ENCODE measurements around the gene WWTR1. TPM values are rescaled to one million over a fixed set of nuclear protein-coding genes. Genes with fewer than 3 reads are reported as not detected.

WWTR1 gene
- total and polyA plus RNA-seq, 2 of the 4 experiments (the other 2 are of a cell fraction), result 38.9 to 65.3 TPM

- intact Hi-C loops (cut with micrococcal nuclease) (loop anchor here (1.0 to 2.0 kb wide), 4 partner anchors 87 to 360 kb away; no protein-coding TSS in a partner anchor), in situ Hi-C loops (cut with MboI; ENCODE audit: low sequenced_read_pairs) (loop anchor here (5.0 to 10.0 kb wide), 2 partner anchors 203 to 526 kb away; no protein-coding TSS in a partner anchor), dilution Hi-C loops (cut with HindIII; ENCODE audit: low sequenced_read_pairs, unreplicated experiment) (no loop called here)
- DNase-seq (peak; percentile 91), ATAC-seq (ENCODE audit: low read depth) (peak; percentile 97)
- Histone ChIP-seq H2AK9ac (replicated peaks; ENCODE audit: low read depth, low read length, poor library complexity) (peak overlapping the region; percentile 52), H3K27ac (ENCODE audit: insufficient read depth, low read length) (no peak overlapping the region), H3K14ac (replicated peaks; ENCODE audit: low read depth, low read length) (no peak overlapping the region), H4K91ac (ENCODE audit: insufficient read depth, low read depth, low read length) (peak overlapping the region; percentile 18; the same call in 1 of the 2 replicates), H2BK120ac (ENCODE audit: low read depth, low read length) (peak overlapping the region; percentile 66; the same call in 1 of the 2 replicates), H2AK5ac (ENCODE audit: low read depth, low read length) (peak overlapping the region; percentile 47; the same call in 1 of the 2 replicates), H2BK5ac (ENCODE audit: low read depth, low read length, poor library complexity, severe bottlenecking) (no peak overlapping the region), H3K9ac (ENCODE audit: low read depth, low read length) (no peak overlapping the region), H3K4me1 (ENCODE audit: control insufficient read depth, insufficient read depth, low read length) (peaks cover 8% of the 10 kb centered on the region), H3K23ac (ENCODE audit: low read depth, low read length) (no peak overlapping the region), H2AFZ (replicated peaks; ENCODE audit: low read length, poor library complexity) (peak overlapping the region; percentile 19), H2BK20ac (ENCODE audit: low read depth, low read length) (peak overlapping the region; percentile 33; the same call in 1 of the 2 replicates), H3K79me1 (ENCODE audit: low read depth in 1 of 2, low read length in 2 of 2) (no peaks in the 10 kb centered on the region), H3K9me1 (ENCODE audit: insufficient read depth, low read length) (0 out of 2 replicates have a peak, but pooled peaks cover under 1% of the 10 kb centered on the region), H3K36me3 (ENCODE audit: control insufficient read depth, insufficient read depth, low read length) (no peaks in the 10 kb centered on the region), H3K4me3 (ENCODE audit: insufficient read depth, low read depth, low read length) (no peak overlapping the region), H3K56ac (ENCODE audit: extremely low read depth, insufficient read depth, low read length) (no peak overlapping the region), H3K27me3 (ENCODE audit: control insufficient read depth, insufficient read depth, low read length) (no peaks in the 10 kb centered on the region), H3K4me2 (ENCODE audit: low read depth, low read length) (no peak overlapping the region), H3K9me3 (ENCODE audit: control insufficient read depth, insufficient read depth, low read length) (peaks cover 3% of the 10 kb centered on the region; the same call in 1 of the 2 replicates), H4K20me1 (ENCODE audit: insufficient read depth, low read length) (no peaks in the 10 kb centered on the region), H3K4ac (ENCODE audit: low read depth, low read length) (peak overlapping the region; percentile 76; the same call in 1 of the 2 replicates), H4K5ac (ENCODE audit: low read depth, low read length) (no peak overlapping the region), H3K18ac (ENCODE audit: low read depth, low read length) (no peak overlapping the region), H4K8ac (ENCODE audit: low read depth in 2 of 2, low read length in 2 of 2) (peak overlapping the region; percentile 2 to 80; a peak in 3 of 4 replicates), H2BK15ac (ENCODE audit: low read depth, low read length) (0 out of 3 replicates have a peak overlapping the region, but pooled peaks have one; percentile 0)
- POLR2A ChIA-PET (ENCODE audit: unreplicated experiment), result no interaction called here
- CTCF ChIA-PET, result interaction anchor here (0.6 to 2.3 kb wide), 17 partner anchors 8 to 815 kb away, joined by 3 to 8 read pairs (median 3); no protein-coding TSS in a partner anchor
- WGBS, 2 experiments (ENCODE audit: extremely low coverage in 2 of 2, insufficient read length in 1 of 2), result no CpG with 5 or more reads among the region's 15 CpGs
- BruUV-seq (replicated peaks), result no TSS peak
- TF ChIP-seq USF2 (IDR thresholded peaks at IDR 0.05; ENCODE audit: low read depth, low read length) (no peak), CHD1 (IDR thresholded peaks at IDR 0.05; ENCODE audit: low read depth, low read length) (no peak; the same call in 1 of the 2 replicates), FOS (IDR thresholded peaks at IDR 0.05; ENCODE audit: low read depth, low read length) (no peak), POLR2A (IDR thresholded peaks at IDR 0.05; ENCODE audit: low read depth, low read length) (0 out of 2 replicates have a peak, but pooled peaks have one; percentile 41), SMC3 (IDR thresholded peaks at IDR 0.05; ENCODE audit: low read depth, low read length) (peak; percentile 95), MAFK (IDR thresholded peaks at IDR 0.05; ENCODE audit: low read depth, low read length) (peak; percentile 75), MAZ (IDR thresholded peaks at IDR 0.05; ENCODE audit: borderline replicate concordance, low read depth, low read length) (peak; percentile 37; the same call in 1 of the 2 replicates), RFX5 (IDR thresholded peaks at IDR 0.05; ENCODE audit: low read depth, low read length) (no peak), RAD21 (IDR thresholded peaks at IDR 0.05; ENCODE audit: low read length) (peak; percentile 99), BHLHE40 (IDR thresholded peaks at IDR 0.05; ENCODE audit: low read depth, low read length) (peak; percentile 51; the same call in 1 of the 2 replicates), NFE2L2 (IDR thresholded peaks at IDR 0.05; ENCODE audit: low read depth, low read length) (no peak), MXI1 (IDR thresholded peaks at IDR 0.05; ENCODE audit: borderline replicate concordance, low read depth, low read length) (no peak)
- TF ChIP-seq, protein P1, sequence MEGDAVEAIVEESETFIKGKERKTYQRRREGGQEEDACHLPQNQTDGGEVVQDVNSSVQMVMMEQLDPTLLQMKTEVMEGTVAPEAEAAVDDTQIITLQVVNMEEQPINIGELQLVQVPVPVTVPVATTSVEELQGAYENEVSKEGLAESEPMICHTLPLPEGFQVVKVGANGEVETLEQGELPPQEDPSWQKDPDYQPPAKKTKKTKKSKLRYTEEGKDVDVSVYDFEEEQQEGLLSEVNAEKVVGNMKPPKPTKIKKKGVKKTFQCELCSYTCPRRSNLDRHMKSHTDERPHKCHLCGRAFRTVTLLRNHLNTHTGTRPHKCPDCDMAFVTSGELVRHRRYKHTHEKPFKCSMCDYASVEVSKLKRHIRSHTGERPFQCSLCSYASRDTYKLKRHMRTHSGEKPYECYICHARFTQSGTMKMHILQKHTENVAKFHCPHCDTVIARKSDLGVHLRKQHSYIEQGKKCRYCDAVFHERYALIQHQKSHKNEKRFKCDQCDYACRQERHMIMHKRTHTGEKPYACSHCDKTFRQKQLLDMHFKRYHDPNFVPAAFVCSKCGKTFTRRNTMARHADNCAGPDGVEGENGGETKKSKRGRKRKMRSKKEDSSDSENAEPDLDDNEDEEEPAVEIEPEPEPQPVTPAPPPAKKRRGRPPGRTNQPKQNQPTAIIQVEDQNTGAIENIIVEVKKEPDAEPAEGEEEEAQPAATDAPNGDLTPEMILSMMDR (conservative IDR thresholded peaks at IDR 0.05; ENCODE audit: low read depth, low read length), result peak; percentile 95
- TF ChIP-seq, protein P2, sequence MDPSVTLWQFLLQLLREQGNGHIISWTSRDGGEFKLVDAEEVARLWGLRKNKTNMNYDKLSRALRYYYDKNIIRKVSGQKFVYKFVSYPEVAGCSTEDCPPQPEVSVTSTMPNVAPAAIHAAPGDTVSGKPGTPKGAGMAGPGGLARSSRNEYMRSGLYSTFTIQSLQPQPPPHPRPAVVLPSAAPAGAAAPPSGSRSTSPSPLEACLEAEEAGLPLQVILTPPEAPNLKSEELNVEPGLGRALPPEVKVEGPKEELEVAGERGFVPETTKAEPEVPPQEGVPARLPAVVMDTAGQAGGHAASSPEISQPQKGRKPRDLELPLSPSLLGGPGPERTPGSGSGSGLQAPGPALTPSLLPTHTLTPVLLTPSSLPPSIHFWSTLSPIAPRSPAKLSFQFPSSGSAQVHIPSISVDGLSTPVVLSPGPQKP (IDR thresholded peaks at IDR 0.05; ENCODE audit: borderline replicate concordance, low read depth, low read length), result no peak
Measured at GRCh38 chr3:149480326-149481017, 177.4 kb downstream of the WWTR1 start.

Data from IMR-90 (cell line).